ENCODE data around the gene RAVER2.
A peak's percentile ranks its signal among the peaks of the same experiment; 100 is the strongest.
"Not testable (repeated sequence)": the region's sequence is repeated elsewhere in the genome, so short reads cannot be mapped to it uniquely, and the experiment has no call there.

The RAVER2 gene, protein sequence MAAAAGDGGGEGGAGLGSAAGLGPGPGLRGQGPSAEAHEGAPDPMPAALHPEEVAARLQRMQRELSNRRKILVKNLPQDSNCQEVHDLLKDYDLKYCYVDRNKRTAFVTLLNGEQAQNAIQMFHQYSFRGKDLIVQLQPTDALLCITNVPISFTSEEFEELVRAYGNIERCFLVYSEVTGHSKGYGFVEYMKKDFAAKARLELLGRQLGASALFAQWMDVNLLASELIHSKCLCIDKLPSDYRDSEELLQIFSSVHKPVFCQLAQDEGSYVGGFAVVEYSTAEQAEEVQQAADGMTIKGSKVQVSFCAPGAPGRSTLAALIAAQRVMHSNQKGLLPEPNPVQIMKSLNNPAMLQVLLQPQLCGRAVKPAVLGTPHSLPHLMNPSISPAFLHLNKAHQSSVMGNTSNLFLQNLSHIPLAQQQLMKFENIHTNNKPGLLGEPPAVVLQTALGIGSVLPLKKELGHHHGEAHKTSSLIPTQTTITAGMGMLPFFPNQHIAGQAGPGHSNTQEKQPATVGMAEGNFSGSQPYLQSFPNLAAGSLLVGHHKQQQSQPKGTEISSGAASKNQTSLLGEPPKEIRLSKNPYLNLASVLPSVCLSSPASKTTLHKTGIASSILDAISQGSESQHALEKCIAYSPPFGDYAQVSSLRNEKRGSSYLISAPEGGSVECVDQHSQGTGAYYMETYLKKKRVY

DNA sequence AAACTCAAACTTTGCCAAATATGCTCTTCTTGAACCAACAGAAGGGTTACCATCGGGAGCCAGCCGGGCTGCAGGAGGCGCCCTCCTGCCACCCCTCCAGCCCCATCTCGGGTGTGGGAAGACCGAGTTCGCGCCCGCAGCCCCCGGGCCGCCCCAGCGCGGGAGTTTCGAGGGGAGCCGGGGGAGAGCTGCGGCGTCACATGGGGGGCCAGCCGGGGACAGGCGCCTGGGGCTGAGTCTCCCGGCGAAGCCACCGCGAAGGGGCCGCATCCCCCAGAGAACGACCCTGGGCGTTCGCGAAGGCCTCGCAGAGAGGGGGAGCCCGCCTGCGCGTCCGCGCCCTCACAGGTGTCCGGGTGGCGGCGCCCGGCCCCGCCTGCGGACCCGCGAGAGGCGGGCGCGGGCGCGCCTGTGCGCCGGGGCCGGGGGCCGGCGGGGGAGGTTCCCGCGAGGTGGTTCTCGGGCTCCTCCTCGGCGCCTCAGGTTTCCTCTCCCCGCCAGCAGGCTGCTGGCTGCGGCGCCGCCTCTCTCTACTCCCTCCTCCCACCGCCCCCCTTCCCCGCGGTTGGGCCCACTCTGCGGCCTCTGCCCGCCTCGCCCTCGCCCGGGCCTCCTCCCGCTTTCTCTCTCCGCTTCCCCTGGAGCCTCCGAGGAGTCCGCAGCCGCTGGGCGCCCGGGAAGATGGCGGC, at the start of gene RAVER2:
TSS of gene RAVER2 (plus strand) at position 584 of the 689 bp plus-strand sequence. CDS start at position 682, 98 bp downstream.
- DNase-seq, result peak; percentile 77

DNA sequence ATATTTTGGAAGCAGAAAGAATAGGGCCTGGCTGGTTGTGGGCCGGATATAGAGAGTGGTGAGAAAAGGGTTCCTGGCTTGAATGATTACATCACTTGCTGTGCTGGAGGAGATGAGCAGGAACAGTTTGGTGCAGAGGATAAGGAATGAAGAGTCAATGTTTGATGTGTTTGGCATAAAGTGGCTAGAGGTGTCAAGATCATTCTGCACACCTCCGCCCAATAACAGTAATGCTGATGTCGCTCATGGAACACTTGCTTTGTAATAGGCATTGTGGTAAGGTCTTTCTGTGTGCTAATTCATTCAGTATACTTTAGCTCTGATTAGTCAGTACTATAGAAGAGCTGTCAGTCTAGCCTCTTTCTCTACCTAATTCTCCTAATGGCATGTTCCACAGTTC, 48.0 kb upstream of the RAVER2 start:
- DNase-seq, result no peak

DNA sequence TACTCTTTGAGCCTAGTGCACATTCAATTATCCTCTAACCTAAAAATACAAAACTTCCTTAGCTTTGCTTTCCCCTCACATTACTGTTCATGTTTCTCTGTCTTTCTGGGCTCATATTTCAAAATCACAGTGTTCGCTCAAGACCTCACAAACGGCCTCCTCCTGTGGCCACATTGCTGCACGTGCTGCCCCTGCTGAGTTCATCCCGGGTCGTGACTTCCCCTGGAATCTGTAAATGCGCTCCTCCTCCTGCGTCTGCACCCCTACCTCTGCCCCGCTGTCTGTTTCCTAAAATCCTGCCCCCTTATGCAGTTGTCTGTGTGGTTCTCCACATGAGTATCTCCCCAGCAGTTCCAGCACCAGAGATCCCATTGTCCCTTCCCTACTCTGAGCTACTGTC, 45.5 kb upstream of the RAVER2 start:
- DNase-seq, result no peak

DNA sequence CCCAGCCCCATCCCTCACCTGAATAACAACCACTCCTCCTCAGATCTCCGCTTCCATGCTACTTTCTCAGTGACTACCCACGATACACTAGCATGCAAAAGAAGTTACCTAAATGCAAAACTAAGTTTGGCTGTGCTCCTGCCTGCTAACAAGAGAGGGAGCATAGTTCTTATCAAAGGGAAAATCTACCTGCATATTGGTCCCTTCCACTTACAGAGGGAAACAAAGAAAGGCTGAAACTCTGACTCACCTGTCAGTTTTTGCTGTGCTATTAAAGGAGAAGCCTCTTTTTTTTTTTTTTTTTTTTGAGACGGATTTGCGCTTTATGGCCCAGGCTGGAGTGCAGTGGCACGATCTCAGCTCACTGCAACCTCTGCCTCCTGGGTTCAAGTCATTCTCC, 43.8 kb upstream of the RAVER2 start:
- no peak for DNase-seq

DNA sequence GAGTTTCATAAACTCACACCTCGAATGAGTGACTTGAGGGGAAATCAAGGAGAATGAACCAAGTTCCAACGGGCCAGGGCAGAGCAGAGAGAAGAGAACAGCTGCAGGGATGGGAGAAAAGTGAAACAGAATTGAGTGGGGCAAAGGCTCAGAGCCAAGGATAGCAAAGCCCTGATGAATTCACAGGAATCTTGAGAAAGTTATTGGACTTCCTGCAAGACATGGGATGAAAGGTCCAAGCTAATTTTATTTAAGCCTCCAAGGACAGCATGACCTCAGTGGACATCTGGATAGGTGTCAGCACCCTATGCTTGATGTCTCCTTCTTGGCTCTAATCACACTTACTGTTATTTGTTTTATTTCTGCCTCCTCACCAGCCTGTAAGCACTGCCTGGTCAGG, 43.0 kb upstream of the RAVER2 start:
- DNase-seq, result no peak

DNA sequence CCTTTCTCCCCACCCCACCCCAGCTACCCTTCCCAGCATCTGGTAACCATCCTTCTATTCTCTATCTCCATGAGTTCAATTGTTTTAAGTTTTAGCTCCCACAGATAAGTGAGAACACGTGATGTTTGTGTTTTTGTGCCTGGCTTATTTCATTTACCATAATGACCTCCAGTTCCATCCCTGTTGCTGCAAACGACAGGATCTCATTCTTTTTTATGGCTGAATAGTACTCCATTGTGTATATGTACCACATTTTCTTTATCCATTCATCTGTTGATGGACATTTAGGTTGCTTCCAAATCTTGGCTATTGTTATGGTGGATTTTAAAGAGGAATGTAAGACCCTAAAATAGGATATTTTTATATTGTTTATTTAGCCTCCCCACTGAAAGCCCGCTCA, 42.2 kb upstream of the RAVER2 start:
- DNase-seq, result not testable (repeated sequence)

DNA sequence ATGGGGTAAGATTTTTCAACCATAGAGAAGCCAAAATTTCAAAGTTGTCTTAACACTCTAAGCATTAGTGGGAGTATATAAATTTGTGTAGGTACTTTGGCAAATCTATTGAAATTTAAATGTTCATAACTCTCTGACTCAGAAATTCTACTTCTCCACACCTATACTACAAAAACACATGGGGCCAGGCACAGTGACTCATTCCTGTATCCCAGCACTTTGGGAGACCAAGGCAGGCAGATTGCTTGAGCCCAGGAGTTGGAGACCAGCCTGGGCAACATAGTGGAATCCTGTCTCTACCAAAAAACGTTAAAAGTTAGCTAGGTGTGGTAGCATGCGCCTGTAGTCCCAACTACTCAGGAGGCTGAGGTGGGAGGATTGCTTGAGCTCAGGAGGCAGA, 41.3 kb upstream of the RAVER2 start:
- no peak for DNase-seq

DNA sequence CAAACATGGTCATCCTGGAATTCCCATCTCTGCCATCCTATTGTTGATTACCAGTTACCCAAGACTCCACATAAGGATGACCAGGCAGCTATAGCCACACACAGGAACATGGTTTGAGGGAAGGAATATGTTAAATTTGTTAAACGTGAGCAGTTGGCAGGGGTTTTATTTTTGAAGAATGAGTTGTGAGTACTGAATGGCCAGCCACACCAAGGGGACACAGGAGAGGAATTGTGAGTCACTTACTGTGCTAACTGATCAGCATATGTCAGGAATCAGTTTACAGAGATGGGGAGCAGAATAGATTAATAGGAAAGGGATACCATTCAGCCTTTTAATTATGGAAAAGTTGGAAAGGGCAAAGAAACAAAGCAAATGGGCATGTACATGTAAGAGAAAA, 39.3 kb upstream of the RAVER2 start:
- DNase-seq, result no peak

DNA sequence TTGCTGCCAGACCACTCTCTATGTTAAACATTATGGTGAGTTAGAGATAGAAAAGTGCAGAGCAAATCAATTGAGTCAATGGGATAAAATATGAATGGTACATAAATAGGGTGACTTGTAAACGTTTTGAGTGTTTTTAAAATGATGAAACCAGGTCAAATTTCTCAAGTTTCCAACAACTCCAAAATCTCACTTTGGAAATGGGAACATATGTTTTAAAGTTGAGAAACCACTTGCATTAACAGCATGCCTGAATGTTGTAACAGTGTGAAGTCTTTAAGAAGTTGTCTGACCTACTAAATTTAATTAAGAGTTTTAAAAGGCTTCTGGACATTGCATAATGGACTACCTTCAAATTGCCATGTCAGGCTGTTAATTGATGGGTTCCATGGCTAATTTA, 33.6 kb upstream of the RAVER2 start:
- no peak for DNase-seq

DNA sequence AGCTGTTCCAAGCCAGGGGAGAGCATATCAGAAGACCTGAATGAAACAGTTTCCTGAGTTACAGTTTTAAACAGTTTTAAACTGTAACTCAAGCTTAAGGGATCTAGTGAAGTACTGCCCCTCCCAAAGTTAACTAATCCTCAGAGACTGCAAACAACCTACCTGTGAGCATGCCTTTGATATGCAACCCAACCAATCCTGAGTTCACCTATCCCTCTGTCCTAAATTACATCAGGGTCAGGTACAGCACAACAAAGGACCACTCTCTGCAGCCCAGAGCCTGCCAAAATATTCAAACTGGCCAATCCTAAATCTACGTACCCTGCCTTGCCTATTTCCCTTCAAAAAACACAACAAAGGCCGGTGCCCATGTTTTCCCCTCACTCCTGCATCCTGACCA, 32.8 kb upstream of the RAVER2 start:
- no peak for DNase-seq

DNA sequence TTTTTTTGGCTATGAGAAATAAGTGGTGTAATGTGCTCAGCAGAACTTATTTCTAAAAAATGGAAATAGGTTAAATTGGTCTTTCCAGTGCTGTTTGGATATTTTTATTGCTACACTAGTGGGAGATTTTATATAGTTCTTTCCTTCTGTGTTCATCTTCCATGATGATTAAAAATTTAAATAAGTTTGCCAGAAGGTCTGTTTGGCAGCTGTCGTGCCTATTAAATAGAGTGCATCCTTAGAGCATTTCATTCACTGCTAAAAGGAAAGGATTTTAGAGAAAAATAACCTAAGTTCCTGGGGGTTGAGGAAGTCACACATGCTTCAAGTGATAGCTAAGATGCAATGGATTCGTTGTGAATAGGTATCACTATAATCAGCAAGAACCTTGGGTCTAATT, 29.7 kb upstream of the RAVER2 start:
- DNase-seq, result no peak

DNA sequence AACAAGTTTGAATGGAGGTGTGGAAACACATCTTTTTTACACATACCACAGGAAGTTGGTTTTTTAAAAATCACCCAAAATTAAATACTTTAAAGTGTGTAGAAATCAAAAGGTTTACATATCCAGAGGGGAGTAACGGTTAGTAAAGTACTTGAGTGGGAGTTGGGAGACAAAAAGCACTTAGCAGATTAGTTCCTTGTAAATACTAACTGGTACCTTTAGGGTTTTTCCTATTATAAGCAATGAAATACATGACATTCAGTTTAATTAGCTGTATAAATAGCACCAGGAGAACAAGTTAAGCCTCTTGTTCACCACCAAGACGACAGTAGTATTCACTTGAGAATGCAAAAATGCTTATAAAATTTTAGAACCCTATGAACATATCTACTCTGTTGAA, 23.7 kb upstream of the RAVER2 start:
- no peak for DNase-seq

DNA sequence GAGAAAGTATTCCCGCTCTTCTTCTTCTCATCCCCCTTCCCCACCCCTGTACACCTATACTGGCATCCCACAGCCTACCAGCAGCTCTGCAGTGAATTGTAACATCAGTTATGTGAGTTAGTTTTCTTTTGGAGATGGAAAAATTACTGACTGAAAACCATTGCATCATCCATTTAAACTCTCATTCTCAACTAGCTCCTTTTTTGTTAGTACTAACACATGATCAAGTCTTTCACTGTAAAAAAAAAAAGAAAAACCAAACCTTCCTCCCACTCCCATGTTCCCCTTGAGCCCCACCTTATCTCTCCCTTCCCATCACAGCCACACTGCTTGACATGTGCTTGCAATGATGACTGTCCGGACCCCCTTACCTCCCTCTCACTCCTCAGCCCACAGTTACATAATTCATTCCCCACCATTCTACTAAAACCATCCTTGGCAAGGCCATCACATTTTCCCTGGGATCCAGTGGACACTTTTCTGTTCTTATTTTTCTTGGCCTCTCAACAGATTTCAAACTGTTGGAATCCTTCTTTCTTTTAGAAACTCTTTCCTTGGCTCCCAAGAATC, 23.2 kb upstream of the RAVER2 start:
- no peak for DNase-seq

DNA sequence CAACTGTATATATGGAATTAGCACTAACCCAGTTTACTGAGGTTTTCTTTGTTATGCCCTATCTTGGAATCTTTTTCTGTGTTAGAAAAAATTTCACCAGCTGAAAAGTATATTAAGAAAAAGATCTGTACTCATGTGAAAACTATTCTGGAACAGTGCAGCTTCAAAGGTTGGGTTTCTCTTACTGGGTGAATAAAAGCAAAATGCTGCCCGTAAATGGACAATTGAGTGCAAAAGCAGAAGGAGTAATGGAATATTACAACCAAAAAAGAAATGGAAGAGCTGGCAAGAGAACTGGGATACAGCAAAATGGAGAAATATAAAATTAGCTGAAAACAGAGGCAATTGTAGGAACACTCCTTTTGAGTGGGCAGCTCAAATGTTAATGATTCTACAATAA, 17.0 kb upstream of the RAVER2 start:
- no peak for DNase-seq

DNA sequence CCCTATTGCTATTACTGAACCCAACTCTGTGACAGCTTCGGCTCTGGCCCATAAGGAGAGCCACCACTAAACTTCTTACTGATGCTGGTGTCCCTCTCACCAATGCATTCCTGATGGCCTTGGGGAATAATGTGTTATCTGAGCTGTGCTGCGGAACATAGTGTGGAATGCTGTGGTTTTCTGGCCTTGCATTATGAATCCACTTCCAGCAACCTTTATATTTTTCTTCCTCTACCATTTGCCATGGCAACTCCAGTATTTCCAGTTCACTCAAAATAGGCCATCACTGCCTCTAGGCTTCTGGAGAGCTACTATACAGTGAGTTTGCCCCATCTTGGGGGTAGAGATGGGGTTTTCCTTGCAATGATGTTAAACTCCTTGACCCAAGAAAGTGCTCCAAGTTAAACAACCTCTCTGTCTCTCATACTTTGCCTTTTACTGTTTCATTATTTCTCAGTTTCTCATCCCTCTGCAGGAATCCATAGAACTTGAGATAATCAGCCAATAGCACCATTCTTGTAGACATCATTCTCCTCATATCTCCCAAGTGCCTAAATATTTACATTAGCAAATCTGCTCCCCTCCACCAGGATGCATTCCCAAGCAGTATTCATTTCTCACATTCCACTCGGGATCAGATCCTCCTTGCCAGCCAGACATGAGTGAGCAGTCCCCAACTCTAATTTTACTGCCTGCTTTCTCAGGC, 11.1 kb upstream of the RAVER2 start:
- DNase-seq, result no peak

DNA sequence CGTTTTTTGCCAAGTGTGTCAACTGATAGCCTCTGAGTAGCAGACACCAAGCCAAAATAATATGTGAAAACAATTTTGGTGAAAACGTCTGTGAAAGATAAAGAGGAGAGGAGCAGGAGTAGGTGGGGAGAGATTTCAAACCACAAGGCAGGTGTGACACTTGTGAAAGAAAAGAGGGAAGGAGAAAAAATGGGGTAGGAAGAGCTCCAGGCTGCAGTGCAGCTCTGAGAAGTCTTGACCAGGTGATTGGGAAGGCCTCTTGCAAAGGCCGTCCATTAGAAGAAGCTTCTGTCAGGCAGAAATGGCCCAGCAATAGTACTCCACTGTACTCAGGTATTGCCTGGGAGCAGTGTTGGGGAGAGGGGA, 10.6 kb upstream of the RAVER2 start:
- no peak for DNase-seq

DNA sequence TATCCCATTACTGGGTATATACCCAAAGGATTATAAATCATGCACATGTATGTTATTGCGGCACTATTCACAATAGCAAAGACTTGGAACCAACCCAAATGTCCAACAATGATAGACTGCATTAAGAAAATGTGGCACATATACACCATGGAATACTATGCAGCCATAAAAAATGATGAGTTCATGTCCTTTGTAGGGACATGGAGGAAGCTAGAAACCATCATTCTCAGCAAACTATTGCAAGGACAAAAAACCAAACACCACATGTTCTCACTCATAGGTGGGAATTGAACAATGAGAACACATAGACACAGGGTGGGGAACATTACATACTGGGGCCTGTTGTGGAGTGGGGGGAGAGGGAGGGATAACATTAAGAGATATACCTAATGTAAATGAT, 4.2 kb upstream of the RAVER2 start:
- not testable (repeated sequence) for DNase-seq

DNA sequence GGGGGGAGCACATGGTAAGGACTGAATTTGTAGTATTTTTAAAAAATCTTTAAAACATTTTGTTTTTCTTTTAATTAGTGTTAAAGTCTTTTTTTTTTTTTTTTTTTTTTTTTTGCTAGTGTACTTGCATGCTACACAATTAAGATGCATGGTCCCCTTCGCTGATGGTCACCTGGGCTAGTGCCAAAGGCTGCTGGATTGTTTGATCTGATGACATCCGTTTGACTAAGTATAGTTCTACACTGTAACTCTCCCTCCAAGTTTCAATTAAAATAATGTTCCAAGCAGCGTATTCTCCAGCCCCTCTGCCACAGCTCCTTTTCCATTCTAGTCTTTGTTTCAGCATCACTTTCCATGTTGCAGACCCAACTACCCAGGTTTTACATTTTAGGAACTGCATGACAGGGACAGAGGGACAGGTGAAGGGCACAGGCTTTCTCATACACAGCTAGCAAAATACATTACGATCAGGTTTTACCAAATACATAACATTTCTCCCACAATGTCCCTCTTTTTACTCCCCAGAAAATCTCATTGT, 852 bp upstream of the RAVER2 start:
- no peak for DNase-seq

DNA sequence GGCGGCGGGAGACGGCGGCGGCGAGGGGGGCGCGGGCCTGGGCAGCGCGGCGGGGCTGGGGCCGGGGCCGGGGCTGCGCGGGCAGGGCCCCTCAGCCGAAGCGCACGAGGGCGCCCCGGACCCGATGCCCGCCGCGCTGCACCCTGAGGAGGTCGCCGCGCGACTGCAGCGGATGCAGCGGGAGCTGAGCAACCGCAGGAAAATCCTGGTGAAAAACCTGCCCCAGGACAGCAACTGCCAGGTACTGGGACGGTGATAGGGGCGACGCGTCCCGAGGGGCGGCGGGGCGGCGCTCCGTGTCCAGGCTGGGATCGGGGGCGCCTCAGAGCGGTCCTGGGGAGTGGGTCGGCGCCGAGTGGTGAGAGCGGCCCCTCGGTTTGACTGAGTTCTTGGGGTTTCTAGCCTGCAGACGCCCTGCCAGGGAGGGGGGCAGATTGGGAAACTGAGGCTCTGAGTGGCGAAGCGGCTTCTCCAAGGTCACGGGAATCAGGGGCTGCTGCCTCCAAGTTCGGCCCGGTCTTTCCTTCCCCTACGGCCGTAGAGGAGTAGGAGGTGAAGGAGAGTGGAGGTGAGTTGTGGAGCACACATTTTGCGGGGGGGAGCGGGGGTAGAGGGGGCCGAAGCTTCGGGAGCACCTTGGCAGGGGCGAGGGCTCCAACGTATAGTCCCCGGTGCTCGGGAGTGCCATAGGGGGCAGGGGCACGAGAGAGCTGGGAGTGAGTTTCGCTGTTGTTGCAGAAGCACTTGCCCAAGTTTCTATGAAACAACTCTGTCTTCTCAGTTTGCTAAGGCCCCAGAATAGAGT, 508 bp downstream of the RAVER2 start:
- peak; percentile 63 for DNase-seq

DNA sequence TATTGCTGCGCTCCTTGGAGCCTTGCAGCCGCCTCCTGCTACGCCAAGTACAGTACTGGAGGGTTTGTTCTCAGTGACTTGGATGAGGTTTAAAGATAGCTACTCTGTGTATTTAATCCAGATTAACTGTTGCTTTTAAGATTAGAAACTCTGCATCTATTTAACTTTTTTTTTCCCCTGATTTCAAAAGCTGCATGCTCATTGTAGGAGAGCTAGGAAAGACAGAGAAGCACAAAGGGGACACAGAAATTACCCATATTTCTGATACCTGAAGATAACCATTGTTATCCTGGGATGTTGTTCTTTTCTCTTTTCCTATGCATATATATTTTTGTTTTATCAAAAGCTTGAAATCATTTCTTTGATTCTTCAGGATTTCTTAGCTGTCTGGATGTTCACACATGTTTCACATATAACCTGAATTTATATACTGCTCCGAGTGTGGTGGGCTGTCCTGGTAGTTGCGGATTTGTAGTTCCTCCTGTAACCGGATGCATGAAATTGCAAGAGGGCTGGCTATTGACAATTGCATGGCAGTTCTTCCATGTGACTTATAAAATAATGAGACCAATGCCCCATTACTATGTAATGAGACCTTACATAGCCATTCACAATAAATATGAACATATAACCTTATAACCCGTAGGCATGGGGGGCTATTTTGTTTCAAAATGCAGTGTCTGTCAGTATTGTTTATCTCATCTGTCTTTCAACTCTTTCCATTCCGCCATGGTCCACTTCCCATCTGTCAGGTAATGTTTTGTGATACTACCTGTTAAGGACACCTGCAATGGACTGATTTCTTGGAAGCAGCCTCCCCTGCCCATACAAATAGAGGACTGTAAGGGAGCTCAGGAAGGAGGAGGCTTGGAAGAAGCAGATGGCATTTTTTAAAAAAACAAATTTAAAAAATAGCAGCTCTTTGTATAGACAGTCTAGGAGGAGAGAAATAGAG, 1.4 kb downstream of the RAVER2 start:
- no peak for DNase-seq

DNA sequence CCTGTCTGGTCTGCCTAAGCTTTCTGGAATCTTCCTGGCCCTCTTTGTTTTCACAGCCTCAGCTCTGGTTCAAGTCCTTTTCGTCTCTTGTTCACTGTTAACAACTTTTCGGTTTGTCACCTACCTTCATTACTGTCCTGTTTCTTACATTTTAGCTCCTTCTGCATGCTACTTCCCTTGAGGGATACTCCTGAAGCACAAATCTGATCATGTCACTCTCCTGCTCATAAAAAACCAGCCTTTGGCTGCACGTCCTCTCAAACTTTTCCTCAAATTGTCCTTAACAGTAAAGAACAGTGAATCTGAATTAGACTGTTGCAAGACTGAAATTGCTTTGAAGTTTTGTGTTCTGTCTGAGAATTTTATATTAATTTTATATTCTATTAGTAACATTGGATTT, 3.3 kb downstream of the RAVER2 start:
- DNase-seq, result no peak

Measured in activated CD8-positive, alpha-beta memory T cell treated with anti-CD3 and anti-CD28 coated beads, Interleukin-2, amount 50 U/mL, for 48 hours (primary cell).